Stimulated activated naive CD8-positive, alpha-beta T cell treated with anti-CD3 and anti-CD28 coated beads, Interleukin-15, amount 100 ng/mL, for 72 hours (primary cell): ENCODE results near the gene PCDHB11.
"Not testable (repeated sequence)": the region's sequence is repeated elsewhere in the genome, so short reads cannot be mapped to it uniquely, and the experiment has no call there.

ENCODE experiments used
- ATAC-seq: fragments of 150-1000 bp; cut with Tn5 transposase; 2 replicates; pipeline ENCODE4 v1.10.0; 2021; ENCODE audit warnings: mild to moderate bottlenecking, moderate library complexity
- DNase-seq, 2 donors: peaks; one replicate each; pipeline ENCODE4 v3.0.0; 2021 to 2022
- H3K27ac Mint-ChIP-seq, 2 donors: one replicate each; pipeline ENCODE4 v1.8.0; 2022; ENCODE audit warnings: mild to moderate bottlenecking in 2 of 2, mixed read lengths in 2 of 2, moderate library complexity in 2 of 2
- H3K27me3 Mint-ChIP-seq: one replicate; pipeline ENCODE4 v1.8.0; 2022; ENCODE audit warnings: mixed read lengths
- H3K4me1 Mint-ChIP-seq: one replicate; pipeline ENCODE4 v1.8.0; 2022; ENCODE audit warnings: mild to moderate bottlenecking, mixed read lengths
- H3K4me3 Mint-ChIP-seq, 2 donors: one replicate each; pipeline ENCODE4 v1.8.0; 2022; ENCODE audit warnings: mild to moderate bottlenecking in 2 of 2, mixed read lengths in 2 of 2, moderate library complexity in 1 of 2
- H3K9me3 Mint-ChIP-seq, 2 donors: one replicate each; pipeline ENCODE4 v1.8.0; 2022; ENCODE audit warnings: mixed read lengths in 2 of 2

PCDHB11 gene

DNA sequence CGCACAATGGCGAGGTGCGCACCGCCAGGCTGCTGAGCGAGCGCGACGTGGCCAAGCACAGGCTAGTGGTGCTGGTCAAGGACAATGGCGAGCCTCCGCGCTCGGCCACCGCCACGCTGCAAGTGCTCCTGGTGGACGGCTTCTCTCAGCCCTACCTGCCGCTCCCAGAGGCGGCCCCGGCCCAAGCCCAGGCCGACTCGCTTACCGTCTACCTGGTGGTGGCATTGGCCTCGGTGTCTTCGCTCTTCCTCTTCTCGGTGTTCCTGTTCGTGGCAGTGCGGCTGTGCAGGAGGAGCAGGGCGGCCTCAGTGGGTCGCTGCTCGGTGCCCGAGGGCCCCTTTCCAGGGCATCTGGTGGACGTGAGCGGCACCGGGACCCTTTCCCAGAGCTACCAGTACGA, 48.0 kb downstream of the PCDHB11 start:
- not testable (repeated sequence) for H3K4me1 Mint-ChIP-seq, ATAC-seq, H3K4me3 Mint-ChIP-seq, H3K27ac Mint-ChIP-seq, DNase-seq
- Mint-ChIP-seq H3K9me3 (peaks cover 40 to 62% of the 10 kb centered on the region in 2 donors), H3K27me3 (peaks cover 29% of the 10 kb centered on the region)

DNA sequence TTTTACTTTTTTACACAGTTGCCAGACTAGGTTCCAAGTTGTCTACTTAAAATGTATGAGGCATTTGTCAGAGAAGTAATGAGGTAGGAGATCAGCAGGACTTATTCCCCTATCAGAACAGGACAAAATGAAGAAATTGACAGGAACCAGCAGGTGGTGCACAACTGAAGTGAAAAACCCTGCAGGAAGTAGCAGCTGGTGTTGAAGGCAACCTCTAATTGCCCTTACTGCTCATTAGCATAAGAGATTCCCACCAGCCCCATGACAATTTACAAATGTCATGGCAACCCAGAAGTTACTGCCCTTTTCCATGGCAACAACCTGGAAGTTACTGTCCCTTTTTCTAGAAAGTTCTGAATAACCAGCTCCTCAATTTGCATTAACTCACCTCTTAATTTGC, 51.1 kb downstream of the PCDHB11 start:
- H3K9me3 Mint-ChIP-seq = peaks cover 36 to 44% of the 10 kb centered on the region in 2 donors
- no peaks in the 10 kb centered on the region for H3K4me1 Mint-ChIP-seq
- H3K27ac Mint-ChIP-seq = no peak overlapping the region
- H3K4me3 Mint-ChIP-seq = no peak overlapping the region
- DNase-seq (no peak), ATAC-seq (no peak)
- H3K27me3 Mint-ChIP-seq = peaks cover under 1% of the 10 kb centered on the region
